SK-N-MC (cell line): Measurements from ENCODE around the gene TTLL1.

Experiments
- EZH2 ChIP-seq: fragments of 200-600 bp; sonication (generic); IDR thresholded peaks from one replicate; pipeline ENCODE4 v1.6.1; 2017; ENCODE audit warnings: antibody characterized with exemption
- FOXP2 ChIP-seq: optimal IDR thresholded peaks from 2 replicates; pipeline ENCODE3; 2011; ENCODE audit warnings: mild to moderate bottlenecking, moderate library complexity; ENCODE audit not compliant: insufficient read depth; ENCODE audit errors: extremely low read length, control extremely low read depth
- POLR2AphosphoS5 ChIP-seq: IDR thresholded peaks from 2 replicates; pipeline ENCODE4 v1.6.1; 2012; ENCODE audit warnings: mild to moderate bottlenecking, low read depth, low read length, borderline replicate concordance

GRCh38 chr22:43014316-43014868 is 74.8 kb downstream of the TTLL1 start:
- TF ChIP-seq POLR2AphosphoS5 (no peak), EZH2 (no peak), FOXP2 (no peak)
